ENCODE measurements around the gene HNRNPA3.

HNRNPA3 gene

DNA sequence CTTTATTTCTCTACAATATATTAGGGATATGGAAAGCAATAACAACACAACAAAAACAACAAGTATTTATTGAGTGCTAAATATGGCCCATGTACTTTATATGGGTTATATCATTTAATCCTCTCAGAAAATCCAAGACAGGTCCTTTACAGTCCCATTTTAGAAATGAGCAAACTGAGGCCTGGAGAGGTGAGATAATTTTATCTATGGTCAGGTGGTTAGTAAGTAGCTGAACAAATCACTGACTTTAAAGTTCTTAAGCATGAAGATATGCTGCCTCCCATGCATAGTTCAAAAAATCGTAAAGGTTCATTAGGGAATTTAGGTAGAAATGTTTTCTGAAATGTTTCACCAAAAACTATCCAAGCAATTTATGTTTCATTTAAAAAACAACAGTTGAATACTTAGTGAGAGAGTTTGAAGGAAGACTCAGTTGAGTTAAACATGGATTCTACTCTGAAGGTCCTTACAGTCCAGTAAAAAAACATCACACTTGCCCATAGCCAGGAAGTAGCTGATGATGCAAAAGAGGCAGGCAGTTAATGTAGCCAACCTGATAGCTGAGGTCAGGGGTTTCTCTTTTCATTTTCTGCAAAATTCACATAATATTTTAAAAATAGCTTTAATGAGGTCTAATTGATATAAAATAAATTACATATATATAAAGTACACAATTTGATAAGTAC, 59.5 kb downstream of the HNRNPA3 start:
- DNase-seq (ENCODE audit: low read depth in 2 of 2): no peak

DNA sequence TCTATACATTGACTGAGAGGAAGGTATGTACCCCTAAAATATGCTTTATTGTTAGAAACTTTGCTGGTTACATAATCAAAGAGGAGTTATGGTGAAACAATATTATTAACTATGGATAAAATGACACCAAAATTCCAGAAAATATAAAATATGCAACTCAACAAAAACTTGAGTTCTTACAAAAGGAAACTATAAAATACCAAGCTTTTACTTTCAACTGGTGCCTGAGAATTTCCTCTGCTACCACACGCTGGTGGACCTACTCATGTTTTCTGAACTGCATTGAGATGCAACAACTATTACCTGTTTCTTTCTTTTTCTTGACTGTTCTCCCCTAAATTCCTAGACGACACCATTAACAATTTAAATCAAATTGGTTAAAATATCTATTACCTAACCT, 60.2 kb downstream of the HNRNPA3 start:
- DNase-seq (ENCODE audit: low read depth in 2 of 2): no peak

DNA sequence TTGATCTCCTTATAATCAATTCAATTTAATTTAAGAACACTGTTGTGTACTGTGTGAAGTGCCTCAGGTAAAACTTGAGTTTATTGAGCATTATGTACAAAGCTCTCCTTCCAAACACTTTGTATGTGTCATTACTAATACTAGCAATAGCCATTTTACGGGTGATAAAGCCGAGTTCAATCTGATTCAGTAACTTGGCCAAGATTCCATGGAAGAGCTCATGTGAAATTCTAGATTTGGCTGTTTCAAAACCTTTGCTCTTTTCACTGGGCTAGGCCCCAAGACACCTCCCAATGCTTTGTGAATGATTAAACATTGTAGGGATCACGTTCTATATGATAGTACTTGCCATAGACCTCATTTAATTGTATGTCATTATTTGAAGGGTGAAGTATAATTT, 60.8 kb downstream of the HNRNPA3 start:
- DNase-seq (ENCODE audit: low read depth in 2 of 2): no peak
